EL (cell line): ENCODE results near the gene SPTBN1.

Experiments used
- DNase-seq: peaks from one replicate; pipeline ENCODE4 v3.0.0-alpha.2; 2016

SPTBN1 gene

GRCh38 chr2:54664238-54664786, 208.2 kb downstream of the SPTBN1 start:
- DNase-seq, result no peak

DNA sequence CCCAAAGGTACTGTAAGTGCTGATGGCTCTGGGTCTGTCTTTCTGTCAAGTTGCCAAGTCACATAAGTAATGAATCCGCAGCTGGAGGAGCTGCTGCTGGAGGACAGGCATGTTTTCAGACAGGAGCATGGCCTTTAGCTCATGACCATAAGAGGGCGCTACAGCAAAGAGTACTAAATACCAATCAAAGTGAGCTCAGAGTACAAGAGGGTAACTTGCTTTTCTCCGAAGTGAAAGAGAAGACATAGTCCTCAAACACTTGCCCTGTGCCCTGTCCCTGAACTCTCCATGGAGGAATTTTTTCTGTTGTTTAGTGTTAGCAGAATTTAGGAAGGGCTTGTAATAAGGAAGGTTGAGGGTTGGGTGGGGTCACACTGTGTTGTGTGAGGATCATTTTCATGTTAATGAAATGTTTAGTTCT, 209.3 kb downstream of the SPTBN1 start:
- DNase-seq, result peak; percentile 57

DNA sequence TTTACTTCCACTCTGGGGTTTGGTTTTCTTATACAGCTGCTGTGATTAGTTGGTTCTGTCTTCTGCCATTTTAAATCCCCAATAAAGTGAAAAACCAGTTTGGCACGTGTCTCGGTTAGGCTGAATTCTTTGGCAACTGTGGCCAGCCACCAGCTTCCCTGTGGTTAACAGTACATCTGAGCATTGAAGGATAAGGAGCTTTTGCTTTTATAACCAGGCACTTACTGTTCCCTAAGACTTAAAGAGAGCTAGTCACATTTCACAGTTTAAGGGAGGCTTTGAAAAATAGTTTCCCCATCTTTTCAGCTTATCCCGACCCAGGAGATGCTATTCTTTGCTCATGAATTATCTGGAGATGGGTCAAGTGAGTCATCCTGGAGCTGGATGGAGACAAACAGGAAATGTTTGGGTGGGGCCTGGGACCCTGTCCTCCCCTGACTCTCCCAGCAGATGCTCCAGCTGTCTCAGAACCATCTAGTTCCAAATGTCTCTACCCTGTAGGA, 210.1 kb downstream of the SPTBN1 start:
- DNase-seq, result peak; percentile 78

GRCh38 chr2:54666634-54667265, 210.6 kb downstream of the SPTBN1 start:
- DNase-seq, result no peak

- DNase-seq, result no peak
These were observed 211.1 kb downstream of the SPTBN1 start for GRCh38 chr2:54667266-54667639.

DNA sequence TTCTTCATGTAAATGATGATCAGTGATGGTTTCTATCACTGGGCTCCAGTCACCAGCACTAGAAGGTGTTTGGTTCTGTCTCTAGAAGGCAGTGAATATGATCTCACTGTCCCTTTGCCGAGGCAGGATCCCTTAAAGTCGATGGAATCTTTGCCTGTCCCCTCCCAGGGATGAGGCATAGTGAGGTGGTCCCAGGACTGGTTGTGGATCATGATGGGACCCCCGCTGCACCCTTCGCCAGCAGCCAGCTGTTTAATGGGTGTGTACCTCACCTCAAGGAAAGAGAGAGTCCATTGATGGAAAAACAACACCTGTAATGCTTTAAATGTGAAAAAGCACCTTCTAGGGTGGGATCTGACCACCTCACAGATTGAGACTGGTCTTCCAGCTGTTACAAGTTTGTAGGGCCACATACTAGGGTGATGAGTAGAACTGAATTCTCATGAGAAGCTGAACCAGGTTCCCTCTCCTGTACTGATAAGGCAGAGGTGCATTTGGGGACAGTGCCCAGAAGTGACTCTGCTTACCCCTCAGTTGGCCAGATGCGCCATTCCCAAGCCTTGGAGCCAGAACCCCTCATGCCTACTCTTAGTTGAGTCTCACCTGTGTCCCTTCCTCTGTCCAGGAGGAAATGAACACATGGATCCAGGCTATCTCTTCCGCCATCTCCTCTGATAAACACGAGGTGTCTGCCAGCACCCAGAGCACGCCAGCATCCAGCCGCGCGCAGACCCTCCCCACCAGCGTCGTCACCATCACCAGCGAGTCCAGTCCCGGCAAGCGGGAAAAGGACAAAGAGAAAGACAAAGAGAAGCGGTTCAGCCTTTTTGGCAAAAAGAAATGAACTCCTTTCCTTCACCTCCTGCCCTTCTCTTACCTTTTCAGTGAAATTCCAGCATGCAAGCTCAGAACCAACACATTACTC, 211.9 kb downstream of the SPTBN1 start:
- DNase-seq, result no peak

DNA sequence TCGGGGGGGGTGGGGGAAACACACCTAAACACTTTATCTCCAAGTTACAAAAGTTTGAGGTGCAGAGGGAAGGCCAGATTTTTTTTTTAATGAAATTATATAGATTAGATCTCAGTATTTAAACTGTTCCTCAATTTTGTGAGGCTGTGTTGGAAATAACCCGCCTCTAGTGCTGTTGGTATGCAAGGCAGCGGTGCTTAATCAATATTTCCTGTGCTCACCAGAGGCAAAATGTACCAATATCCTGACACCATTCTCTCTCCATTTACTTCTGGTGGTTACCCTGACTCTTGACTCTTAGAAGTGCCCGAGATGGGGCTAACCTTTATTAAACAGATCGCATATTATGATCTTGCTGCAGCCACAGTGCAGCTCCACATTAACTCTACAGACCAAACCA, 212.6 kb downstream of the SPTBN1 start:
- DNase-seq, result no peak

GRCh38 chr2:54669677-54670484, 213.8 kb downstream of the SPTBN1 start:
- DNase-seq, result peak; percentile 71

DNA sequence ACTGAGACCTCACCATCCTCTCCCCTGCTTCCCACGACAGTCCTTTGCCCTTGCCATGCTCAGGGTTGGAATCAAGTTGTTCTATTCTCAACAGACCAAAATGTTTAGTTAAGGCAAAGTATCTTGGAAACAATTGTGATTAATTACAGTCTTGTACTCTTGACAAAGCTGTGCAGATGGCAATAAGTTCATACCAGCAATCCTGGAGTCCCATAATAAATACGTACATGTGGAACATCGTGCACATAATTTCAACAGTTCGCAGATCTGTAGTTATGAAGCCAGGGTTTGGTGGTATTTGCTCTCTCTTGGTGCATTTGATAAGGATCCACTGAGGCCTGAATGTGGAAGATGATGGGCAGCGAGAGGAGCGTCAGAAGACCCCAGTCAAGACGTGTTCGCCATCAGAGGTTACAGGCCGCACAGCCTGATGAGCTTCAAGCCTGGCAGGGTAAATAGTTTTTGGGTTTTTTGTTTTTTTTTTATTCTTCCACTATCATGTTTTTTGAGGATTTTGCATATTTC, 214.4 kb downstream of the SPTBN1 start:
- DNase-seq, result no peak

GRCh38 chr2:54671010-54671409, 214.9 kb downstream of the SPTBN1 start:
- DNase-seq, result no peak

DNA sequence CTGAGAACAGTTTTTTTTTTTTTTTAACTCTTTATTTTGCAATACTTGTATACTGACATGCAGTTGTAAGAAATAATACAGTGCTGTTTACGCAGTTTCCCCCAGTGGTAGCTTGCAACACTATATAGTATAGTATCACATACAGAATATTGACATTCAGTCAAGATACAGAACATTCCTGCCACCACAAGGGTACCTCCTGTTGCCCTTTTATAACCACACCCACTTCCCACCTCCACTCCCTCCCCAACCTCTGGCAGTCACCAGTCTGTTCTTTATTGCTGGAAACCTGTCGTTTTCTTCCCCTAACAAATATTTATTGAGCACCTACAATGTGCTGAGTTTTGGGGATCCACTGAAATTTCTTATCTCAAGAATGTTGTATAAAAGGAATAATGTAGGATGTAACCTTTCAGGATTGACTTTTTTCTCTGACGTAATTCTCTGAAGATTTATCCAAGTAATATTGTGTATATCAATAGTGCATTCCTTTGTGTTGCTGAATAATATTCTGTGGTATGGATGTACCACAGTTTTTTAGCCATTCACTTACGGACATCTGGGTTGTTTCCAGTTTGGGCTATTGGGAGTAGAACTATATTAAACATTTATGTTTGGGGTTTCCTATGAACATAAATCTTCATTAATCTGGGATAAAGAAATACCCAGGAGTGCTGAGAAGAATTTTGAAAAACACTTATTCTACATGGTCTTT, 215.9 kb downstream of the SPTBN1 start:
- no peak for DNase-seq

- DNase-seq, result no peak
These were observed 216.7 kb downstream of the SPTBN1 start for GRCh38 chr2:54672590-54673456.

DNA sequence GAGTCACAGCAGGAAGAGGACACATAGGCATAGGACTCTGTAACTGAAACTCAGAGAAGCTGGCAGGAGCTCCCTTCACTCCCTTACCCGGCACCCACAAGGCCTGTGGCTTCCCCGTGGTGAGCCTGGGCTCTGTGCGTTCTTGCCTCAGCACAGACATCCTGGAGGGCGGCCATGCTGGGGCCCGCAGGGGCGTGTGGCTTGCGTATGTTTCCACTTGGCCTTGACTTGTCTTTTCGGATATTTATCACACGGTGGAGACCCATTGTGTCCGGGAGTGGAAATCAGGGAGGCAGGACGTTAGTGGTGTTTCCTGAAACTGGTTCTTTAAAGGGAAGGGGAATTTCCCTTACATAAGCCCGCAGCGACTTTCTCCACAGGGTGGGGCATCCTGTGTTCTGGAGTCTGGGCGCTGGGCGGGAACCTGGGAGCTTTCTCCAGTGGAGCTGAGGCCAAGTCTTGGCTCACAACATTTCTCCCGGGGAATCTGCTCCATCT, 217.4 kb downstream of the SPTBN1 start:
- DNase-seq, result no peak

DNA sequence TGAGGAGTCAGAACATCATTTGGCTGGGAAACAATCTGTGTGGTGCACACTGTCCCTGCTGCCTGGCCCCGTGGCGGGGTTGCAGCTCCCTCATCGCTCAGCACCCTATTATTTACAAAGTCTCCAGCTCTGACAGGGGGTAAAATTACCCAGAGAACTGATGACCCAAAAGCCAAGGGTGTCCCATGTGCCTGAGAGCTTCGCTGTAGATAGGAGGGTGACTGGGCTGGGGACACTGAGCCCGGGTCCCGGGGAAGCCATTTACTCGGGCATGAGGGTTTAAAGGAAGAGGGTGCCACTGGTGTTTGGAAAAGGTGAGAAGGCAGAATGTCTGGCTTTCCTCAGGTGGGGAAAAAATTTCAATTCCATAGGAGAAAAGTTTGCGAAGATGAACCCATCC, 219.2 kb downstream of the SPTBN1 start:
- no peak for DNase-seq

GRCh38 chr2:54675738-54676137, 219.6 kb downstream of the SPTBN1 start:
- DNase-seq, result no peak

DNA sequence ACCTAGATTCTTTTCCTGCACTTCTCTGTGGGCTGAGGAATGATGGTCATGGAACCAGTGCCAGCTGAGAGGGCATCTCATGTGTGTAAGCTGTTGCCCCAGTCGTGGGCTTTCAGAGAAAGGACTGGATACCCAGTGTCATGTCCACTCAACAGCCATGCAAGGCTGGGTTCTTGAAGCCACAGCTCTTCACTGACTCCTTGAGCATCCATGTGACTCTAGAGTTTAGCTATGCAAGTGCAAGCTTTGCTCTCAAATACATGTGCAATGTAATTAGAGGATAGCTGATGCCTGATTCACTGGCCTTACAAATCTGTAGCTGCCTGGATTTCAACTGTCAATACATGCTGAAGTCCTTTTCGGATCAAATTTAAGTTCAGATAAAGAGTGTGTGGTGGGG, 220.5 kb downstream of the SPTBN1 start:
- peak; percentile 18 for DNase-seq

GRCh38 chr2:54677476-54678265, 221.5 kb downstream of the SPTBN1 start:
- no peak for DNase-seq

DNA sequence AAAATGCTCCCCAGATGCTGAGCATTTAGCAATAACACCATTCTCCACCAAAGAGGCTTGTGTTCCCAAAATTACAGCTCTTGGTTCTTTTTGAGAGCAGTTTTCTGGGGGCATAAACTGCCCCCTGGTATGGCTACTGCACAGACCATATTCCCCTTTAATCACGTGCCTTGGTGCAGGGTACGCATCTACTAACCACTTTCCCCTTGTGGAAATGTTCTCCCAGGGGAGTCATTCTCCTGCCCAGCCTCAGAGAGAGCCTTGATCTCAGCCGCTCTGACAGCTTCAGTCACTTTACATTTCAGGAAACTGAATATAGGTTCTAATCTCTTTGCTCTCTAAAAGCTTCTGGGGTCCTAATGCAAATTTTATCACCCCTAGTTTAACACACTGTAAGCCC, 222.6 kb downstream of the SPTBN1 start:
- DNase-seq, result no peak

- peak; percentile 17 for DNase-seq
These were observed 224.4 kb downstream of the SPTBN1 start for GRCh38 chr2:54680397-54681041.
